ENCODE data around the gene PKP1. TPM values are rescaled to one million over a fixed set of nuclear protein-coding genes. Genes with fewer than 3 reads are reported as not detected.

PKP1 gene
- total RNA-seq, 2 donors from 2014 or later = 36.8 to 82.9 TPM

- TF ChIP-seq POLR2A (IDR thresholded peaks at IDR 0.05) (no peak), POLR2AphosphoS5 (IDR thresholded peaks at IDR 0.05) (no peak)
- Histone ChIP-seq H3K4me1 (replicated peaks) (no peaks in the 10 kb centered on the region), H3K36me3 (no peaks in the 10 kb centered on the region), H3K27me3 (replicated peaks; ENCODE audit: insufficient read depth) (no peaks in the 10 kb centered on the region), H3K4me3 (no peak overlapping the region), H3K27ac (no peak overlapping the region), H3K9me3 (no peaks in the 10 kb centered on the region)
- 85% methylated on average over 7 of the region's 7 CpGs for WGBS
- intact Hi-C loops (cut with DNase I) = no loop called here
- no peak for DNase-seq (ENCODE audit: low spot score)
These were observed 14.0 kb upstream of the PKP1 start for GRCh38 chr1:201269281-201269680.

- TF ChIP-seq POLR2AphosphoS5 (IDR thresholded peaks at IDR 0.05) (no peak), POLR2A (IDR thresholded peaks at IDR 0.05) (no peak), CTCF (IDR thresholded peaks at IDR 0.05) (no peak)
- Histone ChIP-seq H3K4me3 (no peak overlapping the region), H3K9me3 (no peaks in the 10 kb centered on the region), H3K27me3 (replicated peaks; ENCODE audit: insufficient read depth) (no peaks in the 10 kb centered on the region), H3K36me3 (no peaks in the 10 kb centered on the region), H3K4me1 (replicated peaks) (no peaks in the 10 kb centered on the region), H3K27ac (no peak overlapping the region)
- intact Hi-C loops (cut with DNase I) = no loop called here
- DNase-seq (ENCODE audit: low spot score) = no peak
- 83% methylated on average over 6 of the region's 6 CpGs for WGBS
These were observed 13.4 kb upstream of the PKP1 start for GRCh38 chr1:201269900-201270410.

- intact Hi-C loops (cut with DNase I) = no loop called here
- no peak for TF ChIP-seq CTCF (IDR thresholded peaks at IDR 0.05)
- no peak for TF ChIP-seq POLR2A (IDR thresholded peaks at IDR 0.05)
- TF ChIP-seq POLR2AphosphoS5 (IDR thresholded peaks at IDR 0.05) = no peak
- WGBS = 92% methylated on average over 6 of the region's 6 CpGs
- H3K4me3 ChIP-seq = no peak overlapping the region
- no peaks in the 10 kb centered on the region for H3K36me3 ChIP-seq
- H3K27ac ChIP-seq = no peak overlapping the region
- no peaks in the 10 kb centered on the region for H3K4me1 ChIP-seq (replicated peaks)
- DNase-seq (ENCODE audit: low spot score) = no peak
- H3K9me3 ChIP-seq = no peaks in the 10 kb centered on the region
- no peaks in the 10 kb centered on the region for H3K27me3 ChIP-seq (replicated peaks; ENCODE audit: insufficient read depth)
These were observed 12.5 kb upstream of the PKP1 start for GRCh38 chr1:201270616-201271390.

- H3K36me3 ChIP-seq = no peaks in the 10 kb centered on the region
- DNase-seq (ENCODE audit: low spot score) = no peak
- no peak overlapping the region for H3K4me3 ChIP-seq
- TF ChIP-seq POLR2A (IDR thresholded peaks at IDR 0.05) (no peak), POLR2AphosphoS5 (IDR thresholded peaks at IDR 0.05) (no peak), CTCF (IDR thresholded peaks at IDR 0.05) (no peak)
- no peaks in the 10 kb centered on the region for H3K9me3 ChIP-seq
- intact Hi-C loops (cut with DNase I) = no loop called here
- 88% methylated on average over 10 of the region's 10 CpGs for WGBS
- no peak overlapping the region for H3K27ac ChIP-seq
- H3K27me3 ChIP-seq (replicated peaks; ENCODE audit: insufficient read depth) = no peaks in the 10 kb centered on the region
- H3K4me1 ChIP-seq (replicated peaks) = no peaks in the 10 kb centered on the region
These were observed 10.5 kb upstream of the PKP1 start for GRCh38 chr1:201272799-201273198.

GRCh38 chr1:201274616-201275252, 8.6 kb upstream of the PKP1 start:
- Histone ChIP-seq H3K9me3 (no peaks in the 10 kb centered on the region), H3K27ac (no peak overlapping the region), H3K27me3 (replicated peaks; ENCODE audit: insufficient read depth) (no peaks in the 10 kb centered on the region), H3K36me3 (no peaks in the 10 kb centered on the region), H3K4me3 (no peak overlapping the region), H3K4me1 (replicated peaks) (no peaks in the 10 kb centered on the region)
- WGBS = 89% methylated on average over 12 of the region's 12 CpGs
- intact Hi-C loops (cut with DNase I) = no loop called here
- TF ChIP-seq CTCF (IDR thresholded peaks at IDR 0.05) = no peak
- no peak for TF ChIP-seq POLR2AphosphoS5 (IDR thresholded peaks at IDR 0.05)
- no peak for TF ChIP-seq POLR2A (IDR thresholded peaks at IDR 0.05)
- no peak for DNase-seq (ENCODE audit: low spot score)
